HEK293T (cell line): ENCODE measurements around the gene PHACTR2.
"Not testable (repeated sequence)": the region's sequence is repeated elsewhere in the genome, so short reads cannot be mapped to it uniquely, and the experiment has no call there.

ENCODE experiments used
- BHLHE40 ChIP-seq: fragments of 450-650 bp; IDR thresholded peaks from 2 replicates; pipeline ENCODE4 v1.6.1; 2016; ENCODE audit warnings: mild to moderate bottlenecking, moderate library complexity, borderline replicate concordance
- CTBP1 ChIP-seq: fragments of 450-650 bp; IDR thresholded peaks from 2 replicates; pipeline ENCODE4 v1.6.1; 2016; ENCODE audit warnings: borderline replicate concordance
- FOXA1 ChIP-seq: fragments of 450-650 bp; IDR thresholded peaks from 2 replicates; pipeline ENCODE4 v1.6.1; 2016; ENCODE audit warnings: mild to moderate bottlenecking
- FOXK2 ChIP-seq: fragments of 450-650 bp; IDR thresholded peaks from 2 replicates; pipeline ENCODE4 v1.6.1; 2016; ENCODE audit warnings: mild to moderate bottlenecking
- FOXM1 ChIP-seq: fragments of 450-650 bp; IDR thresholded peaks from 2 replicates; pipeline ENCODE4 v1.6.1; 2017; ENCODE audit warnings: mild to moderate bottlenecking, borderline replicate concordance
- LEF1 ChIP-seq: fragments of 450-650 bp; IDR thresholded peaks from 2 replicates; pipeline ENCODE4 v1.6.1; 2017; ENCODE audit warnings: mild to moderate bottlenecking, borderline replicate concordance
- NFRKB ChIP-seq: fragments of 450-650 bp; IDR thresholded peaks from 2 replicates; pipeline ENCODE4 v1.6.1; 2016; ENCODE audit warnings: mild to moderate bottlenecking, moderate library complexity
- PKNOX1 ChIP-seq: fragments of 450-650 bp; IDR thresholded peaks from 2 replicates; pipeline ENCODE4 v1.6.1; 2016
- SP1 ChIP-seq: fragments of 450-650 bp; IDR thresholded peaks from 2 replicates; pipeline ENCODE4 v1.6.1; 2017
- SUZ12 ChIP-seq: fragments of 450-650 bp; IDR thresholded peaks from 2 replicates; pipeline ENCODE4 v1.6.1; 2016; ENCODE audit warnings: mild to moderate bottlenecking
- TARDBP ChIP-seq: fragments of 450-650 bp; IDR thresholded peaks from 2 replicates; pipeline ENCODE4 v1.6.1; 2016
- ZNF384 ChIP-seq: fragments of 450-650 bp; IDR thresholded peaks from 2 replicates; pipeline ENCODE4 v1.6.1; 2016

- not testable (repeated sequence) for TF ChIP-seq SUZ12, SP1, BHLHE40, ZNF384, CTBP1, NFRKB, FOXM1, LEF1, FOXA1, FOXK2, PKNOX1, TARDBP
These were observed 177.3 kb downstream of the PHACTR2 start for GRCh38 chr6:143855057-143855456.
